IPS-NIHi11 (cell line): ENCODE data around the gene MKNK2.
"Not testable (repeated sequence)": the region's sequence is repeated elsewhere in the genome, so short reads cannot be mapped to it uniquely, and the experiment has no call there.

Experiments
- DNase-seq: peaks from one replicate; pipeline ENCODE4 v3.0.0; 2012; ENCODE audit warnings: mixed read lengths, low spot score

Gene MKNK2

GRCh38 chr19:1991018-1991913 is 59.8 kb downstream of the MKNK2 start:
- DNase-seq, result no peak

- no peak for DNase-seq
Observed at GRCh38 chr19:1990230-1991017, 60.6 kb downstream of the MKNK2 start.

GRCh38 chr19:1989513-1990229 is 61.4 kb downstream of the MKNK2 start:
- DNase-seq, result no peak

GRCh38 chr19:1988464-1988863 is 62.6 kb downstream of the MKNK2 start:
- DNase-seq, result not testable (repeated sequence)
